ENCODE measurements around the gene FRAT2. TPM values are rescaled to one million over a fixed set of nuclear protein-coding genes. Genes with fewer than 3 reads are reported as not detected.

FRAT2 gene
- total RNA-seq, 1 donor from 2014 or later, result 11.4 TPM

GRCh38 chr10:97333601-97334369, 744 bp downstream of the FRAT2 start:
- TF ChIP-seq CTCF (conservative IDR thresholded peaks at IDR 0.05; ENCODE audit: low read depth, low read length), result no peak
- peak overlapping the region; percentile 77 for H3K4me3 ChIP-seq (ENCODE audit: low read depth, low read length)
- no peak for DNase-seq (ENCODE audit: low read depth)

- H3K4me3 ChIP-seq (ENCODE audit: low read depth, low read length), result peak overlapping the region; percentile 77
- no peak for DNase-seq (ENCODE audit: low read depth)
- TF ChIP-seq CTCF (conservative IDR thresholded peaks at IDR 0.05; ENCODE audit: low read depth, low read length), result peak; percentile 14
Measured at GRCh38 chr10:97333351-97333600, 1.3 kb downstream of the FRAT2 start.

GRCh38 chr10:97332591-97333350, 1.8 kb downstream of the FRAT2 start:
- peak overlapping the region; percentile 77 for H3K4me3 ChIP-seq (ENCODE audit: low read depth, low read length)
- TF ChIP-seq CTCF (conservative IDR thresholded peaks at IDR 0.05; ENCODE audit: low read depth, low read length), result peak; percentile 66
- no peak for DNase-seq (ENCODE audit: low read depth)

- TF ChIP-seq CTCF (conservative IDR thresholded peaks at IDR 0.05; ENCODE audit: low read depth, low read length), result no peak
- H3K4me3 ChIP-seq (ENCODE audit: low read depth, low read length), result no peak overlapping the region
- no peak for DNase-seq (ENCODE audit: low read depth)
Measured at GRCh38 chr10:97331153-97331703, 3.3 kb downstream of the FRAT2 start.

- TF ChIP-seq CTCF (conservative IDR thresholded peaks at IDR 0.05; ENCODE audit: low read depth, low read length), result no peak
Measured at GRCh38 chr10:97329766-97330165, 4.8 kb downstream of the FRAT2 start.

GRCh38 chr10:97328646-97329453, 5.7 kb downstream of the FRAT2 start:
- no peak overlapping the region for H3K4me3 ChIP-seq (ENCODE audit: low read depth, low read length)
- no peak for TF ChIP-seq CTCF (conservative IDR thresholded peaks at IDR 0.05; ENCODE audit: low read depth, low read length)
- DNase-seq (ENCODE audit: low read depth), result no peak

More at GRCh38 chr10:97329766-97330165, 4.8 kb downstream of the FRAT2 start:
- no peak overlapping the region for H3K4me3 ChIP-seq (ENCODE audit: low read depth, low read length)
- DNase-seq (ENCODE audit: low read depth), result no peak
